ENCODE data around the gene CACNA1B.

GRCh38 chr9:137873408-137873807, 4.2 kb upstream of the CACNA1B start:
- TF ChIP-seq POLR2AphosphoS5 (IDR thresholded peaks at IDR 0.05; ENCODE audit: low read depth, low read length) (no peak), POLR2A (IDR thresholded peaks at IDR 0.05; ENCODE audit: low read depth, low read length) (no peak), TAF1 (IDR thresholded peaks at IDR 0.05; ENCODE audit: low read depth, low read length) (no peak), PAX5 (IDR thresholded peaks at IDR 0.05; ENCODE audit: insufficient read depth, low read length, severe bottlenecking) (no peak)

Measured in GM12891 (cell line).